IPS DF 4.7 (cell line): Measurements from ENCODE around the gene CDK19.

Experiments
- DNase-seq: peaks from one replicate; pipeline ENCODE4 v3.0.0-alpha.2; 2013; ENCODE audit warnings: low spot score; ENCODE audit errors: extremely low read depth

CDK19 gene

DNA sequence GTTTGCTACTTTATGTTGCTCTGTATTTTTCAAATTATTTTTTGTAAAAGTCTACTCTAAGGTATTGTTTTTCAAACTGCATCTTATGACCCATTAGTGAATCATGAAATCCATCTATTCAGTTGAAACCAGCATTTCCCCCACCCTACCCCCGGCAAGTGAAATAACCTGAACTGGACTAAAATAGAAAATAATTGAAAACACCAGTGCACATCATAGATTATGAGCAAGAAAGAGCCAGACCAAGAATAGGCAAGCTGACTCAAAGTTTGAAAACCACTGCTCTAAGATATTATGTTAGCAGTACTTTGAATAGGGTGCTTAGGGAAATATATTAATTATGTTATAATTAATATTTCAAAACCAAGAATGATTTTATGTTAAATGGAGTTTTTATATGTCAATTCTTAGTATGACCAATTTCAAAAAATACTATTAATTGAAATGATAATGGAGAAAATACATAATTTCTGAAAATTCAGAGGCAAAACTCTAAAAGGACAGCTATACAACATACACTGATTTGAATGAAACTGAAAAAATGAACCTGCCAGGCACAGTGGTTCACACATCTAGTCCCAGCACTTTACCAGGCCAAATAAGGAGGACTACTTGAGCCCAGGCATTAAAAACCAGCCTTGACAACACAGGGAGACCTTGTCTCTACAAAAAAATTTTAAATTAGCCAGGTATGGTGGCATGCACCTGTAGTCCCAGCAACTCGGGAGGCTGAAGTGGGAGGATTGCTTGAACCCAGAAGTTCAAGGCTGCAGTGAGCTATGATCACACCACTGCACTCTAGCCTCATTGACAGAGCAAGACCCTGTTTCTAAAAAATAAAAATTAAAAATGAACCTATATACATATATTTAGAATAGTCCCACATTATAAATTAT lies 112.0 kb downstream of the CDK19 start:
- DNase-seq = no peak

DNA sequence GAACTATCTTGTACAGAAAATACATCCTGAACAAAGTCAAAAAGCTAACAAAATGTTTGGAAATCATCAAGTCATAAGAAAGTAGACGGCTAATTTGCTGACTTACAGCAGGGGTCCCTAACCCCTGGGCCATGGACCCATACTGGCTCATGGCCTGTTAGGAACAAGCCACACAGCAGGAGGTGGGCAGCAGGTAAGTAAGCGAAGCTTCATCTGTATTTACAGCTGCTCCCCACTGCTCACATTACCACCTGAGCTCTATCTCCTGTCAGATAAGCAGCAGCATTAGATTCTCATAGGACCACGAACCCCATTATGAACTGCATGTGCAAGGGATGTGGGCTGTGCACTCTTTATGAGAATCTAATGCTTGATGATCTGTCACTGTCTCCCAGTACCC lies 115.5 kb downstream of the CDK19 start:
- no peak for DNase-seq

DNA sequence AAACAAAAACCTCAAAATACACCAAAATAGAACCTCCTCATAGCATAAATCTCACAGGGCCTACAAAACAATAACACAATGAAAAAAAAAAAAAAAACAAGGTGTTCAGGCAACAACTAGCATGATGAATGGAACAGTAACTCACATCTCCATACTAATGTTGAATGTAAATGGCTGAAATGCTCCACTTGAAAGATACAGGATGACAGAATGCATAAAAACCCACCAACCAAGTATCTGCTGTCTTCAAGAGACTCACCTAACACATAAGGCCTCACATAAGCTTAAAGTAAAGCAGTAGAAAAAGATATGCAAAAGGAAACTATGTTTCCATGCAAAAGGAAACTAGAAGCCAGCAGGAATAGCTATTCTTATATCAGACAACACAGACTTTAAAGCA lies 121.3 kb downstream of the CDK19 start:
- no peak for DNase-seq

DNA sequence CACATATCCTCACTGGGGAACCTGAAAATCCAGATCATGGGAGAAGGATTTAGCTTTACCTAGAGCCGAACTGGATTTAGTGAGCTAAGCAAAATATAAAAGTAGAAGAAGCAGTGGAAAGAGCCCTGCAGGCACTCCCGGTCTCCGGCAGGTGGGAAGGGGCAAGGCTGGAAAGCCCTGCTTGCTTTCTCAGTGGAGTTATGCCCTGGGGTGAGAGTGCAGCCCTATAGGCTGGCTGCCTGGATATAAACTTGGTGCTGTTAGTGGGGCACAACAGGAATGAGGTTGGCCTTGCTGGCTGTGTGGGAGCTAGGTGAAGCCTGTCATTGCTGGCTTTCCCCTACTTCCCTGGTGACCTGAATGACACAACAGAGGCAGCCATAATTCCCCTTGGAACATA lies 122.0 kb downstream of the CDK19 start:
- no peak for DNase-seq

DNA sequence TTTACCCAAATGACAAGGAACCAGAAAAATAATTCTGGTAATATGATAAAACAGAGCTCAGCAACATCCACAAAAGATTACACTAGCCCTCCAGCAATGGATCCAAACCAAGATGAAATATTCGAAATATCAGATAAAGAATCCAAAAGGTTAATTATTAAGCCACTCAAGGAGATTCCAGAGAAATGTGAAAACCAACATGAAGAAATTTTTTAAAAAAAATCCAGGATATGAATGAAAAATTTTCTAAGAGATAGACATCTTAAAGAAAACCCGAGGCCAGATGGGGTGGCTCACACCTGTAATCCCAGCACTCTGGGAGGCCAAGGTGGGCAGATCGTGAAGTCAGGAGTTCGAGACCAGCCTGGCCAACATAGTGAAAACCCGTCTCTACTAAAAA lies 124.4 kb downstream of the CDK19 start:
- no peak for DNase-seq

DNA sequence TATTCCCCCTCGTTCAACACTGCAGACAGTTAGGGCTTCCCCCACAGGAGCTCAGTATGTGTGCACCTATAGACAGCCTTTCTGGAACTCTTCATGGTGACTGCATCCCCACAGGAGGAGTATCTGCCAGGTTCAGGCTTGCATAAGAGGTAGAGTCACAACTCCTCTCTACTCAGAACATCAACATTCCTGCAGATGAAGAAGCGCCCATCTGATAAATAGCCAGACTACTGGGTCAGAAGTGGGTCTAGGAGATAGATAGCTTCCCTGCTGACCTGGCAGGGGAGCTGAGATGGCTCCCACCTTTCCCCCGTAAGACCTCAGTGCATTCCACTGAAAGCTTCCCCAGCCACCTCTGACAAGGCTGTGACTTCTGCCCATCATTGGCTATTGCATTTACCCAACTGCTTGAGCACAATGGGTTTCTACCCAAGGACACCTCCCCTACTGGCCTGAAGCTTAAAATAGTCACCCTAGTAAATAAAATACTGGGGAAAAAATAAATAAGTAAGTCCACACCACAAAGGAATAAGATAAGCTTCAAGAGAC lies 125.1 kb downstream of the CDK19 start:
- DNase-seq = no peak

DNA sequence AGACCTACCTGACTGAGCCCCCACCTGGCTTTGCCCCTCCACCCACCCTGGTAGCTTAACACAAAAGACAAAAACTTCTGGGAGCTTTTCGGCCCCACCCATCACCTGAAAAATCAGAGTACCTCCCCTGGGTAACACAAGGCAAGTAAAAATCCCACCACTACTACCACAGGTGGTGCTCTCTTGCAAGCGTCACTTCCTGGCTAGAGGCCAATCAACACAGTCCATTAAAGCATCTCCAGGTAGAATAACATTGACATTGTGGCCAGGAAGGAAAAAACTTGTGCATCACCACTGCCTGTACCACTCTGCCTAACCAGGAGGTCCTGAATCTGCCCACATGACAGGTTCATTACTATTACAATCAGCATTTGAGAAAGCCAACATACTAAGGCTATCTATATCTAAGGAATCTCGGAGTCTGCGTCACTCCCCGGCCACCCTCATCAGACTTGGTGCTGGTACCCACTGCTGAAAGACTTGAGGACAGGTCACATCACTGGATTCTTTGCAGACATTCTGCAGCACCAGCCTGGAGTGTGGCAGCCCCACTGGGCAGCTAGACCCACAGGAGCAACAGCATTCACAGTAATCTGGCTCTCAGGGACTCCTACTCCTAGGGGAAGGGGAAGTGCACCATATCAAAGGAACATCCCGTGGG lies 125.9 kb downstream of the CDK19 start:
- DNase-seq = no peak

DNA sequence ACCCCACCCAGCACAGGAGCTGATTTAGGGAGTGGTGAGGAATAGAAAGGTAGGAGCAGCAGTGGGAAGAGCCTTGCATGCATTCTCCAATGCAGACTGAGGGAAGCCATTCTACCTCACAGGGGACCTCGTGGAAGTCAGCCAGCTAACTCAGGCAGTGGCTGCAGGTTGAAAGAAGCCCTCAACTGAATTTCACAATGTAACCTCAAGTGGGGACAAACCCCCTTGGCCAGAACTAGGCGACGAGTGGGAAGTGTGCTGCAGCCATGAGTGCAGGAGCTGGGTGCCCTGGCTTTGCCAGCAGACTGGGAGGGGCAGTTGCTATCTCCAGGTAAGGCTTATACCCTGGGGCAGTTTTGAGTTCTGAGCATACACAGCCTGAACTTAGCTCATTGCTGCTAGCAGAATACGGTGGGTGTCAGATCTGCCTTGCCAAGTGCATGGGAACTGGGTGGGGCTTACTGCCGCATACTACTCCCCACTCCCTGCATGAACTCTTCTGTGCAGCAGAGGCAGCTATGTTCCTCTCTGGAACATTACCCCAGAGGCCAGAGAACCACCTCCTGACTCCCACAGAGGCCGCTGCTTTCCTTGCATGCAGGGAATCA lies 126.5 kb downstream of the CDK19 start:
- no peak for DNase-seq

DNA sequence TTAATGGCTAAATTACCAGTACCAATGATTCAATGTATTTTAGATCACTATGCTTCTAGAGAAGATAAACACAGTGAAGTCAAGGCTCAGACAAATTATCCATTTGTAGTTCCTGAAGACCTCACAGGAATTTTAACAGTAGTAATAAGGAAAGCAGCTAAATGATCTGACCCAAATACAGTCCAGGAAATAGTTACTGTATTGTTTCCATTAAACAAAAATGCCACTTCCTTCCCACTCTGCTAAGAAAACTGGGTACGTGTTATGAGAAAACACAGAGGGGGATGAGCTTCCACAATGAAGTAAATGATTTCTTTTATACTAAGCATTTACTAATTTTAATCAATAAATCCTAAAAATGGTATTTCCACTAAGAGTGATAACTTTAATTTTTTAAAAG lies 127.9 kb downstream of the CDK19 start:
- no peak for DNase-seq

DNA sequence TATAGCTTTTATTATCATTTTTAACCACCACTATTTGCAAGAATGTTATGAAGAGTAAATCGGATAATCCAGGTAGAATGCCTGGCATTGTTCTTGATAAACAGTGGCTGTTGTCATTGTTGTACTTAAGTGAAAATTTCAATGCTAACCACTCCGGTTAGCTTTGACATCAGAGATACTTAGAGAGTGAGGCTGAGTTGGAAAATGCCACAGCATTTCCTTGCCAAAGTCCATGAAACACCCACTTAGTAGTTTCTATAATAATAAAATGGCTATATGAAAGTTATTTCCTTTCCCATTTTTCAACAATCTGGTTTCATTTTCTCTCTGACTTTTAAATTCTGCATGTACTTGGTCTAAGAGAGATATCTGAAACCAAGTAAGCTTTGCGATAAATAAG lies 132.0 kb downstream of the CDK19 start:
- no peak for DNase-seq

DNA sequence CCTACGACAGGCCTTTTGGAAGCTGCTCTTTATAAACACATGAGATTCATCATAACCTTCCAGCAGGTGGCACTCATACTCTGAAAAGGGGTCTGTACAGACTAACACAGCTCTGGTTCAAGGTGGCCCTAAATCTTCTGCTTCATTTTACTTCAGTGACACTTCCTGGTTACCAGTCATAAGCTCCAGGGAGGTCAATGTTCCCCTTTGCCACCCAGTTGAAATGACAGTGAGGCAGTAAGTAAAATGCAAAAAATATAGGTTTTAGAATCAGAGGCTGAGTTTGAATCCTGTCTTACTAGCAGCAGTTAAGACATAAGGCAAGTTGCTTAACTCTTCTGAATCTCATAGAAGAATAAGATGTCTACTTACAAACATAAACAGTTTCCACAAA lies 132.8 kb downstream of the CDK19 start:
- DNase-seq = peak; percentile 28

DNA sequence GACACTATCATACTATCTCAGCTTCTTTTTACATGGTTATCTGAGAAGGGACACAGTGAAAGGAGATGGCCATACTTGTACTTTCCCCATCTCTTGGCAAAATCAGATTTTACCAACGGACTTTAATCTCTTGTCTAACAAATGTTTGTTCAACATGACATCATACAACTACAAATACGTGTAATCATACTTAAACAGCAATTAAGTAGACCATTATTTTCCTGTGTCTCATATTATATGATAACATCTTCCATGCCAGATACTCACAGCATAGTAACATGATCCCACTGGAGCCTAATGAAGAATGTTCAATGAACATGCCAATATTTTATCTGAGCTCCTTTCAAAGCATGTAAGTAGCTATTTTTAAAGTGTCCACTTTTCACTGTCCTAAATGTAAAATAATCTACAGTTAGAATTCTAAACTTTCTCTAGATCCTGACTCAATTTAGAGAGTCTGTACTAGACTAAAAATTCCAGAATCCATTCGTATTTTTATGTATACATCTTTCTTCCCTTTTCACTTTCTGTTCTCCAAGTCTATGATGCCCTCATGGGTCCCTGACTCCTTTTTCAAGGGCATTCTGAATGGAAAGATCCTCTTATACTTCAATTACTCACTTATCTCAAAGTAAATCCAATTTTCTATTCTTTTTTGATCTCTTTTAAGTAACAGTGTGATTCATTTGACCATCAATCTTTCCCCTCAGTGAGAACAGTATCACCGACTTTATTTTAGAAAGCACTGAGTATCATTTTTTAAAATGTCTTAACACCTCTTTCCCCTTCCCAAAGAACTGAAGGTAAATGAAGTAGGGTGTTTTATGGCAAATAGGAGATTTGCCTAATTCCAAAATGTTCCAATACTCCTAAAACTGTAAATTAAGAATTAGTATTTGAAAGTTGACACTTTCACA lies 133.5 kb downstream of the CDK19 start:
- DNase-seq = no peak

DNA sequence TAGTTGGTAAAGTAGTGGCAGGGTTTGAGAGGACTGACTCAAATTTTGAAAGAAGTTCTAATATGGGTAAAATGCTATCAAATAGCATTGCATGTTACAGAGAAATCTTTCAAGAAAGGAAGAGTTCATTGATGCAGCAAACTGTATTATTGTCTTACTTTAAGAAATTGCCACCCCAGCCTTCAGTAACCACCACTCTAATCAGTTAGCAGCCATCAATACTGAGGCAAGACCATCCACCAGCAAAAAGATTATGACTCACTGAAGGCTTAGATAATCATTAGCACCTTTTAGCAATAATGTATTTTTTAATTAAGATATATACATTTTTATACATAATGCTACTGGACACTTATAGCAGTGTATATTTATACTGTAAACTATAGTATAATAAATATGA lies 138.9 kb downstream of the CDK19 start:
- DNase-seq = no peak

DNA sequence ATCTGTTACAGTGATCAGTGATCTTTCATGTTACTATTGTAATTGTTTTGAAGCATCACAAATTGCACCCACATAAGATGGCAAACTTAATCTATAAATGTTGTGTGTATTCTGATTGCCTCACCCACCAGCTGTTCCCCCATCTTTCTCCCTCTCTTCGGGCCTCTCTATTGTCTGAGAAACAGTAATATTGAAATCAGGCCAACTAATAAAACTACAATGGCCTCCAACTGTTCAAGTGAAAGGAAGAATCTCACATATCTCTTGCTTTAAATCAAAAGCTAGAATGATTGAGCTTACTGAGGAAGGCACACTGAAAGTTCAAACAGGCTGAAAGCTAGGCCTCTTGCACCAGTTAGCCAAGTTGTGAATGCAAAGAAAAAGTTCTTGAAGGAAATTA lies 141.2 kb downstream of the CDK19 start:
- no peak for DNase-seq

DNA sequence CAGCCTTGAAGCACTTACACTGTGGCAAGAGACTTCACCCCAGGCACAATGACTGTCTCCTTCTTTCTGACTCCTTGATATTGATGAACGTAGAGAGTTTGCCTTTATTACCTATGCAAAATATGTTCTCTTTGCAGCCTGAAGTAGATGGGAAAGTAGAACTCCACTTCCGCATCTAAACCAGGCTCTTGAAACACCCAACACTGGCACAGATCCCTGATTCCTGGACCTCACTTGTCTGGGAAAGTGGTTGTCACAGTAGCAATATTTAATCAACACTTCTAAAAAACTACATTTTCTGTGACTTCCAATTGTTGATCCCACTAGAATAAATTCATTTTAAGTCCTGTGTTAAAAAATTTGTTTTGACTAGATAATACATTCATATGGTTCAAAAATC lies 143.1 kb downstream of the CDK19 start:
- no peak for DNase-seq

DNA sequence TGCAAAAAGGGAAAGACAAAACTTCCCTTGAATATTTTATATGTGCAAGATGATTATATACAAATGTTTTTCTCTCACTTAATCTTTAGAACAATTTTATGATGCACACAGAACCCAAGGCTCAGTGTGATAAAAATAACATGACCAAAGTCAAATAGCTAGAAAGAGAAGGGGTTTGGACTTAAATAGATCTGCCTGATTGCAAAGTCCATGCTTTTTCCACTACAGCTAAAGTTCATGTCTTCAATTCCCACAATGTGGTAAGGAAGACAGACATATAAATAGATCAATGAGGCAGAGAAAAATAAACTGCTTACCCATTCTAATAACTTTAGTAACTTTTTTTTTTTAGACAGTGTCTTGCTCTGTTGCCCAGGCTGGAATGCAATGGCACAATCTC lies 143.8 kb downstream of the CDK19 start:
- DNase-seq = no peak

DNA sequence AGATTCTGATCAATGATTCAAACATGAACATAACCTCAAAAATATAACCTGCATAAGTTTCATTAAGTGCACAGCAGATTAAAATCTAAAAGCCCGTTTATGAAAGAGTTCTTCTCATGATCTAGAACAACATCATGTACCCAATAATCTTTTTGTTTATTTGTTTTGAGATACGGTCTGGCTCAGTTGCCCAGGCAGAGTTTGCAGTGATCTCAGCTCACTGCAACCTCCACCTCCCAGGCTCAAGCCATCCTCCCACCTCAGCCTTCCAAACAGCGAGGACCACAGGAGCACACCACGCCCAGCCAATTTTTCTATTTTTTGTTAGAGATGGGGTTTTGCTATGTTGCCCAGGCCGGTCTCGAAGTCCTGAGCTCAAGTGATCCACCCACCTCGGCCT lies 149.7 kb downstream of the CDK19 start:
- no peak for DNase-seq

DNA sequence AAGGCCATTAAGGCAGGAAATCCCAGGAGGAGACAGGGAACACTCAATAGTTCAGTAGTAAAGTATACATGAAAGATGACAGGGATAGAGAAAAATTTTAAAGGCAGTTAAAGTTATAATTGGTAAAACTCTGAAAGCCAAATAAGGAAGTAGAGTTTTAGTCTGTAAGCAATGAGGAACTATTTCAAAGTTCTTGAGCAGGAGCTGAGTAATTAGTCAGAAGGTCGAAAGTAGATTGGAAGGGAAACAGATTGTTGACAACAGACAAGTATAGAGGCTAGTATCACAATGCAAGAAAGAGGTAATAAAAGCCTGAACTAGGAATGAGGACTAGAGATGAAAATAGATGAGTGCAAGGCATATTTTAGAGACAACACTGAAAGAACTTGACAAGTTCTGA lies 150.3 kb downstream of the CDK19 start:
- no peak for DNase-seq

DNA sequence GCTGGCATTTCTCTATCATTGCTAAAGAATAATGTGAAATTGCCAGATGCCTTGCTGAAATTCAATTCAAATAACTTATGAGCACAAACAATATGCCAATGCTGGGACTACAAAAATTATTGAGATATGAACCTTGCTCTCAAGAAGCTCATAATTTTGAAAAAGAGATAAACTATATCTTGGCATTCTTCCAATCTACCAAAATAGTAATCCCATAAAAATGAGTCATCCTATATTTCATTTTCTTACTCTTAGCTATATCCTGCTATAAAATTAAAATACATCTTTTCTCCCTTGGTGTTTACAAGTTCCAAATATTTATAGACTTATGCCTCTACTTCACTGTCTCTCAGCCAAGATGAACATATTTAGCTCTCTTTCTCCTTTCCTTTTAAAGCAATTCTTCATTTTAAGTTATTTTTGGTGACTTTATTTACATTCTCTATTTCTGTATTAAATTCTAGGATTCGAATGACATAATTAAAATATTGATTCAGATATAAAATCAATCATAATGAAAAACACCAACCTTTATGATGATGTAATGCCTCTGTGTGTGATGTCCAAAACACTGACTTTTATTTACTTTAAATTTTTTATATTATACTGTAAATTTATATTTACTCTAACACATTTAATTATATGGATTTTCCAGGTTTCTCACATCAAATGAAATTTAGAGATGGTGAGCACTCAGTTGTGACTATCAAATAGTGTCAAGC lies 152.6 kb downstream of the CDK19 start:
- DNase-seq = no peak

DNA sequence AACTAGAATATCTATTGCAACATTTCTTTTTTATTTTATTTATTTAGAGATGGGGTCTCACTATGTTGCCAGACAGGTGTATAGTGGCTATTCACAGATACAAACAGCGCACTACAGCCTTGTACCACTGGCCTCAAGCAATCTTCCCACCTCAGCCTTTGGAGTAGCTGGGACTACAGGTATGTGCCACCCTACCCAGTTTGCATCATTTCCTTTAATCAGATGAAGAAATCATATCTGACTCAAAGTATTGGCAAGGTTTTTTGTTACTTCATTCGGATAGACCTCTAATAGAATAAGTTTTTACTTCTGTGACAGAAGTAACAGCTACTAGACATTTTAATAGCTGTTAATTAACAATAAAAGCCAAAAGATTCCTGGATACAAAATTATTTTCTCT lies 153.9 kb downstream of the CDK19 start:
- no peak for DNase-seq
